ENCODE measurements around the gene HCFC1R1.

The HCFC1R1 gene

DNA sequence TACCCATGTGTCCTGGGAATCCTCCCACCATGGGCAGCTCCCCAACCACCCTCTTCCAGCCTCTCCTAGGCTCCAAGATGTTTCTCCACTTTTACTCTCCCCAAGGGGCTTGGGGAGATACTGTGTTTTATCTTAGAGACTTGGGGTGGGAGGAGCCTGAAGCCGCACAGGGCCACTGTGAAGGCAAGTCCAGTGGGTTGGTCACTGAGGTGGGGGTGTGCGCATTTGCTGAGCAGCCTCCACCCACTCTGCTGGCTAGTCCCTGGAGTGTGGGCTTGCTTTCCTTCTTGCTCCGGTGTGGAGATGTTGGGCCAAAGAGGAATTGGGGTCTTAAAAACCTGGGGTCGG is 15.1 kb downstream of the HCFC1R1 start:
- TF ChIP-seq, protein P1, sequence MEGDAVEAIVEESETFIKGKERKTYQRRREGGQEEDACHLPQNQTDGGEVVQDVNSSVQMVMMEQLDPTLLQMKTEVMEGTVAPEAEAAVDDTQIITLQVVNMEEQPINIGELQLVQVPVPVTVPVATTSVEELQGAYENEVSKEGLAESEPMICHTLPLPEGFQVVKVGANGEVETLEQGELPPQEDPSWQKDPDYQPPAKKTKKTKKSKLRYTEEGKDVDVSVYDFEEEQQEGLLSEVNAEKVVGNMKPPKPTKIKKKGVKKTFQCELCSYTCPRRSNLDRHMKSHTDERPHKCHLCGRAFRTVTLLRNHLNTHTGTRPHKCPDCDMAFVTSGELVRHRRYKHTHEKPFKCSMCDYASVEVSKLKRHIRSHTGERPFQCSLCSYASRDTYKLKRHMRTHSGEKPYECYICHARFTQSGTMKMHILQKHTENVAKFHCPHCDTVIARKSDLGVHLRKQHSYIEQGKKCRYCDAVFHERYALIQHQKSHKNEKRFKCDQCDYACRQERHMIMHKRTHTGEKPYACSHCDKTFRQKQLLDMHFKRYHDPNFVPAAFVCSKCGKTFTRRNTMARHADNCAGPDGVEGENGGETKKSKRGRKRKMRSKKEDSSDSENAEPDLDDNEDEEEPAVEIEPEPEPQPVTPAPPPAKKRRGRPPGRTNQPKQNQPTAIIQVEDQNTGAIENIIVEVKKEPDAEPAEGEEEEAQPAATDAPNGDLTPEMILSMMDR (IDR thresholded peaks at IDR 0.05; ENCODE audit: insufficient read depth, low read depth, low read length, missing control alignments), result no peak
- no peak for DNase-seq (ENCODE audit: low read depth)
- H3K4me3 ChIP-seq (ENCODE audit: low read length), result no peak overlapping the region

DNA sequence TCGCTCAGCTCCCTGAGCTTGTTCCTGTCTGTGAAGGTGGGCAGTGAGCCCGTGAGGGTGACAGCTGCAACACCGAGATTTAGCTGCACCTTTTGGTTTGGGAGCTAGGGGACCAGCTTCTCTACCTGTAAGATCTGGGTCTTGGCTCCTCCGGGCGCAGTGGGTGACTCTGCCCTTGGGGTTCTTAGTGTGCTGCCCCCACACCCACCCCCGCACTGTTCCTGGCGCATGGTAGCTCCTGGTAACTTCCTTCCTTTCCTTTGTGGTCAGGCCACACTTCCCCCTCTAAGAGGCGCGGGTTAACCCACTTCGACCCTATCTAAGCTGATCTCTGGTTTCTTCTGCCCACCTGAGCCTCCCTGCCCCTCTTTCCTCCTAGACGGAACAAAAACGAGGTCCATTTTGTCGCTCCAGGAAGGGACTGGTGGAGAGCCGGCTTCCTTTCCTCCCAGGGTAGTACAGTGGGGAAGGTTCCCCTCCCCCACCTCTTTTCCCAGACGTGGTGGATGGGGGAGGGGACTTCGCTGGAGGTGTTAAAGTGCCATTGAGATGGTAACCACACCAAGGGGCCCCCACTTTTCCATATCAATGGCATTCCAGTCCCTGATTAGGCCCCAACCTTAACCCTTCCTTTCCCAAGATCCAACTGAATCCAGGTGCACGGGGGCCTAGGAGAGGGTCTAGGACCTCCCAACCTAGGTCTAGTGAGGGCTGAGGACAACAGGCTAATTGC is 15.6 kb downstream of the HCFC1R1 start:
- no peak for DNase-seq (ENCODE audit: low read depth)
- TF ChIP-seq, protein P1 (IDR thresholded peaks at IDR 0.05; ENCODE audit: insufficient read depth, low read depth, low read length, missing control alignments), result no peak
- H3K4me3 ChIP-seq (ENCODE audit: low read length), result no peak overlapping the region

DNA sequence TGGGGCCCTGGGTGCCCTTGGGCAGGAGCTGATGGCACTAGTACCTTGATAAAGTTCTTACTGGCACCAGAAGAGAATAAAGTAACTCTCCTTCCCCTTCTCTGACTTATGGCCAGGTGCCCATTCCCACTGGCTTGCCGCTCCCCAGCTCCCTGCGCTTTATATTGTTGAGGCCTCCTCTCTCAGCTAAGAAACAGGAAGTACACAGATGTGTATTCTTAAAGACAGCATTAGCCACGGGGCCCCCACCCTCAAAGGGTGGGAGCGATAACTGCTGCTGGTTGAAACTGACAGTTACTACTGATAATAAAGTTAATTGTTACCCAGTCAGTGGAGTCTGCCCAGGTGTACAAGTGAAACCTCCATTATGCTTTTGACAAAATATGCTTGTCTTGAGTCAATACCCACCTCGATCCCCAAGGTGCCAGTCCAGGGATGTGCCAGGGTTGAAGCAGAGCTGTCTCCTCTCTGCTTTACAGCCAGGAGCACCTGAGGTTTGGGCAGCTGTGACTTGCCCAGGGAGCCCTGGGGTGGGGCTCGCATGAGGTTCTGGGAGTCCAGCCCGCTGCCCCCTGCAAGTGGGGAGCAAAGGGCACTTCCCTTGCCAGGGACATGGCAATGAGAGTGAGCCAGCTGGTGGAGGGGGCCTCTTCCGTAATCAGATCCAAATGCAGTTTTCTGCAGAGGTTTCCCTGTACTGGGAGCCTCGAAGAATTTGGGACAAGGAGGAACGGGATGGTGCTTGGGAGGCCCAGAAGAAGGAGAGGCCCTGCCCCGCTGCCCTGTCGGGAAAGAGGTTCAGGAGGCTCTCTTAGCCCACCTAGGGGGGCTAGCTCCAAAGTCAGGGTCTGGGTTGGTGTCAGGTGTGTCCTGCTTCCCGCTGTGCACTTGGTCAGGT is 16.4 kb downstream of the HCFC1R1 start:
- TF ChIP-seq, protein P1 (IDR thresholded peaks at IDR 0.05; ENCODE audit: insufficient read depth, low read depth, low read length, missing control alignments), result no peak
- DNase-seq (ENCODE audit: low read depth), result no peak
- H3K4me3 ChIP-seq (ENCODE audit: low read length), result no peak overlapping the region

DNA sequence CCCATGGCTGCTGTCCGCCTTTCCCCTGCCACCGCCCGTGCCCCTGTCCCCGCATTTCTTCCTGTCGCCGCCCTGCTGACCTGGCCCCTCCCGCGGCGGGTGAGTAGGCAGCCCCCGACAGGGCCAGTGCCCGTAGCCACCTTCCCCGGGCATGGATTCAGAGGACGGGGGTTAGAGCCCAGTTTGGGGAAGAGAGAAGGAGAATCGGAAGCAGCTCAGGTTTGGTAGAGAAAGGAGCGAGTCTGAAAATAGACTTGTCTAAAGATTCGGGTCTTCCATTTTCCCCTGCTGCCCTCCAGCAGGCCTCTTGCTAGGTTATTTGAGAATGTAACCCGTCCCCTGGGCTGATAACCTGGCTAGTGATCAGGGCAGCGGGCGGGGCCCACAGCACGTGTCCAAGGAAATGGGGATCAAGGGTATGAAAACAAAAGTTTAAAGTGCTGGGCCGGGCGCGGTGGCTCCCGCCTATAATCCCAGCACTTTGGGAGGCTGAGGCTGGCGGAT is 18.9 kb downstream of the HCFC1R1 start:
- H3K4me3 ChIP-seq (ENCODE audit: low read length), result peak overlapping the region; percentile 30
- no peak for DNase-seq (ENCODE audit: low read depth)
- TF ChIP-seq, protein P1 (IDR thresholded peaks at IDR 0.05; ENCODE audit: insufficient read depth, low read depth, low read length, missing control alignments), result no peak

DNA sequence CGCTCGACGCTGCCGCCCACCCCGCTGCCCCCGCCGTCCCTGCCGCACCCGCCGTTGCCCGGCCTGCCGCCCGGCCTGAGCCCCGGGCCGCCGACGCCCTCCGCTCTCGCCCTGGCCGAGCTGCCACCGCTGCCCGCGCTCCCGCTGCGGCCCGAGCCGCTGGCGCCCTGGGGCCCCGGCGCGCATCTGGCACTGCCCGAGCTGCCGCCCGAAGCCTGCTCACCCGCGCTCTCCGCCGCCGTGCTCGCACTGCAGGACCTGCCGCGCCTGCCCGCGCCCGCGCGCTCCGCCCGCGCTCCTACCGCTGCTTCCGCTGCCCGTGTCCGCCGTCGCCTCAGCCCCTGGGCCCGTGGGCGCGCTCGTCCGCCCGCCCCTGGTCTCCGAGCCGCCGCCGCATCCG is 19.4 kb downstream of the HCFC1R1 start:
- DNase-seq (ENCODE audit: low read depth), result peak; percentile 52
- no peak overlapping the region for H3K4me3 ChIP-seq (ENCODE audit: low read length)
- TF ChIP-seq, protein P1 (IDR thresholded peaks at IDR 0.05; ENCODE audit: insufficient read depth, low read depth, low read length, missing control alignments), result no peak

DNA sequence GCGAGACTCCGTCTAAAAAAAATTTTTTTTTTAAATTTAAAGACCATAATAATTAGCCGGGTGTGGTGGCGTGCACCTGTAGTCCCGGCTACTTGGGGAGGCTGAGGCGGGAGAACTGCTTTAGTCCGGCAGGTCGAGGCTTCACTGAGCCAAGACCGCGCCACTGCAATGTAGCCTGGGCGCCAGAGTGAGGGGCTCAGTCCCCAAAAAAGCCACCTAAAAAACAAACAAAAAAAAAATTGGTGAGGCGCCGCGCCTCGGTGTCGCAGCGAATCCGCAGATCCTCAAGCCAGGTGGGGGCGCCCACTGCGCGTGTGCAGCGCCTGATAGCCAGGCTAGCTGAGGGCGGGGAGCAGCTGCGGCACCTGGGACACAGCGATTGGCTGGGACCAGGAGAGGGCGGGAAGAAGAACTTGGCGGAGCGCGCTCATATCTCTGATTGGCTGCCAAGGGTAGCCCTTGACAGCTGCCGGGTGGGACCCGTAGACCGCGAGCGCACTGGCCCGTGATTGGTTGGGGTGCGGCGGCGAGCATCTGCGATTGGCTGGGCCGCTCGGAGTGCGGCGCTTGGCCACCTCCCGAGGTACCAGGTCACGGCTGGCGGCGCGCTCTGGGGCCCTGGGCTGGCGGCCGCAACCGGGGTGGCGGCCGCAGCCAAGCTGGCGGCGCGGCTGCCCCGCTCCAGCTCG is 20.0 kb downstream of the HCFC1R1 start:
- TF ChIP-seq, protein P1 (IDR thresholded peaks at IDR 0.05; ENCODE audit: insufficient read depth, low read depth, low read length, missing control alignments), result peak; percentile 52
- DNase-seq (ENCODE audit: low read depth), result peak; percentile 100
- no peak overlapping the region for H3K4me3 ChIP-seq (ENCODE audit: low read length)
